Iris pigment epithelial cell (primary cell): ENCODE data around the gene HS3ST5.
"Not testable (repeated sequence)": the region's sequence is repeated elsewhere in the genome, so short reads cannot be mapped to it uniquely, and the experiment has no call there.

ENCODE experiments used
- DNase-seq: peaks from one replicate; pipeline ENCODE4 v3.0.0-alpha.2; 2011; ENCODE audit warnings: low read depth

Gene HS3ST5

DNA sequence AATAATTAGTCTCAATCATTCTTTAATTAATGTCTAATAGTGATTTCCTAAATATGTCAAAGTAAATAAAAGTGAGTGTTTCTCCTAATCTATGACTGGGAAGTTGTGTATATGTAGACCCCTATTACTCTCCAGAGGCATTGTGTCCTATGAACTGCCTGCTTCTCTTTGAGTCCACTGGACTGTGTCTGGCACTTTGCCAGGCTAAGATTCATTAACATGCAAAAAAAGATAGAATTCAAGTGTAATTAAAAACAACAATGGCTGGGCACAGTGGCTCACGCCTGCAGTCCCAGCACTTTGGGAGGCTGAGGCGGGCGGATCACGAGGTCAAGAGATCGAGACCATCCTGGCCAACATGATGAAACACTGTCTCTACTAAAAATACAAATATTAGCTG, 298.3 kb downstream of the HS3ST5 start:
- not testable (repeated sequence) for DNase-seq

DNA sequence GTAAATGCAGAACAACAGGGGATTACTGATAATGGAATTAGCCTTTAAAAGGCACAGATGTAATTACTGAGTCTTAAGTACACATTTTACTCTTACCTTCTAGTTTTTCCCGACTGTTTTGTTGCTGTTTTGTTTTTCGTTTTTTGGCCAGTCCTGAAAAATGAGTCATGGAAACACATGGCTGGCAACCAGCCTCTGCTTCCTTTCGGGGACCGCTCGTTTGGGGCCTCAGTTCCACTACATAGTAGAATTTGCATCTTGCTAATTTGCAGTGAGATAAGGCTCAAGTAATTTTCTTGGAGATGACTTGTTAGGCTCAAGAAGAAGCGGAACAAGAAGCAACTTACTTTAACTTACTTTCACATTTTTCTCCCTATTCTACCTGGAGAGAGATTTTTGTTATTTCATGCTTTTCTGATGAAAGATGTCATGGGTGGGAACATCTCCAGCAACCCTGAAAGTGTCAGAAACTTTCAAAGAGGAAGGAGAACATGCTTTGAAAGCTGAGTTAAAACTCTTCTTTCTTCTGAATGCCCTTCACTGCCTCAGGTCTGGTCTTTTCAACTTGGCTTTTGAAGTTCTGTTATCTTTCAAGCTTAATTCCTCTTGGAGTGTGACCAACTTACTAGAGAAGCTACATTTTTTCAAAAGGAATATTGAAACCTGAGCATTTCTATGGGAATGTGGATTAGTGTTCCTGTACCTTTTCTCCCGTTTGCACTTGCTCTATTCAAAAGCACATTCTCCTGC, 300.4 kb downstream of the HS3ST5 start:
- DNase-seq, result no peak

DNA sequence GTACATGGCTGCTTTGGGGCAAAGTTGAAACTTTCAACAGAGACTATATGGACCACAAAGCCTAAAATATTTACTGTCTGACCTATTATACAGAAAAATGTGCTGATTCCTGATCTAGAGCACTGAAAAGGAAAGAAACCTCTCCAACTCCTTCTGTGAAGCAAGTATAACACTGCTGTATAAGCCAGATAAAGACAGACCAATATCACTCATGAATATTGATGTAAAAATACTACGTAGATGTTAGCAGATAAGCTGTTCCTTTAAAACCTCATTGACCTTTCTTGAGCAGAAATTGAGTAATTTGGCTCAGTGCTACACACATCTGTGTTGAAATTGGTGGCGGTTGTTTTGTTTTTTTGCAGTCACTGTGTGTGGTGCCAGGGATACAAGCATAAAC, 302.0 kb downstream of the HS3ST5 start:
- DNase-seq, result peak; percentile 3

DNA sequence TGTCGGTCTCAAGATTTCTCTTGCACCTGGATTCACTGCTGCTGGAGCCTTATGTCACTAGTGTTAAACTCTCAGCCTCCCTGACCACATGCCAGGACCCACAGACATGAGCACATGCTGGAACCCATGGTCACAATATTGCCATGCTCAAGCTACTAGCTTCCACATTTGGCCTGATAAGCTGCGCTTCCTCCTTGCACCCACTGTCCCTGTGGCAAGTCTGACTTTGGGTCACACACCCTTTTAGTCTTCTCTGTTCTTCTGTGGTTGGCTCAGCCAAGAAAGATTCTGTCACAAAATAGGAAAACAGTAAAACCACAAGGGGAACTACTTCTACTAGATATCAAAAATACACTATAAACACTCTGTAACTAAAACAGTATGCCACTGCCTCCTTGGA, 303.0 kb downstream of the HS3ST5 start:
- DNase-seq, result no peak

DNA sequence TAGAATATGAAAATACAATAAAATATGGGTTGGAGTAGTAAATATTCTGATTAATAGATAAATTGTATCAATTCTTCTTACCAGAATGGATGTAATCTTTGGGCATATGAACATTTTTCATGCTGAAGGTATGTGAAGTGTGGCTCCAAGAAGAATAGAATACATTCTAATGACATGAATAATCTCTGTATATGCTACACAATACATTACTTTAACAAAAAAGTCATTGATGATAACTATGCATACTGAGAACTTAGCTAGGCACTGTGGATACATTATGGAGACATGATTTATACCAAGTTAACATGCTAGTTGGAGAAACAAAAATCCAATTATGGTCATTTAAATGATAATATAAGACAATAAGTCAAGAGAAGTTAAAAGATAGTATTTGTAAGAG, 309.2 kb downstream of the HS3ST5 start:
- no peak for DNase-seq

DNA sequence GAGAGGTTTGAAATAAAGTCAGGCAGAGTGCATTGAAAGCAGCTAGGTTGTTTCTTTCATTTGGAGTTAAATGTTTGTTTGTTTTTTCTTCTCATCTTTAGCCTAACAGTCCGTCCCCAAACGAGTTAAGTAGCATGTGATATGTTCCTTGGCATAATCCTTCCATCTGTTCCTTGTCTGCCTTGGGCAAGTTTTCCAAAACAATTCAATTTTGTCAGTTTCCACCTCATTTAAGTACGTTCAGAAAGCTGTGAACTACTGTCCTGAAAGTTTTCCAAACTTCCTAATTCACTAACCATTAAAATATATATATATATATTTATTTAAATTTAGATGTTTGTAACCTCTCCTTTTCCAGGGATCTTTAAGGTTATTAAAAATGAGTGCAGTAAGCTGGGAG, 310.1 kb downstream of the HS3ST5 start:
- DNase-seq, result no peak

DNA sequence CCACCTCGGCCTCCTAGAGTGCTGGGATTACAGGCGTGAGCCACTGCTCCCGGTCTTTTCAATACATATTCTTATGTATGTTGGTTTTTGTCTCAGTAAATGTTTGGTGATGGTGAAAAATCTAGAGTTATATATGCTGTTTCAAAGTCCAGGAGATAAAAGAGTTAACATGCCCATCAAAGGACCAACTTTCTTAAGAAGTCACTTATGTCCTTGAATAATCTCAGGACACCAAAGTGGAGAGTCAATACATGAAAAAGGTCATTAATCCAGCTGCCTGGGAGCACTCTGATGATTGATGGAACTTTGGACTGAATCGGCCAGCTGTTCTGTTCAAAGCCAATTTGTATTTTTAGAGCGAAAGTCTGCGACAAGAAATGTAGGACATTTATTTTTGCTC, 312.1 kb downstream of the HS3ST5 start:
- DNase-seq, result no peak

DNA sequence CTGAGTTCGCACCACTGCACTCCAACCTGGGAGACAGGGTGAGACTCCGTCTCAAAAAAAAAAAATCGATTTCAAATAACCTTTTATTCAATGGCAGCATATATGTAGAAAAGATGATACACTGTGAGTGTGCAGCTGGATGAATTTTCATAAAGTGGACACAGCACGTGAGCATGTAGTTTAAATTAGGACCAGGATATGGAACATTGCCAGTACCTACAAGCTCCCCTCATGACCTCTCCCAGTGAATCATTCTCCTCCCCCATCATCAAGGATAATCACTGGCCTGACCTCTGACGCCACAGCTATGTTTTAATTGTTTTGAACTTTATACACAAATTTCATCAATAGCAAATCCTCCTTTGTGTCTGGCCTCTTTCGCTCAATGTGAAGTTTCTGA, 318.1 kb downstream of the HS3ST5 start:
- DNase-seq, result no peak

DNA sequence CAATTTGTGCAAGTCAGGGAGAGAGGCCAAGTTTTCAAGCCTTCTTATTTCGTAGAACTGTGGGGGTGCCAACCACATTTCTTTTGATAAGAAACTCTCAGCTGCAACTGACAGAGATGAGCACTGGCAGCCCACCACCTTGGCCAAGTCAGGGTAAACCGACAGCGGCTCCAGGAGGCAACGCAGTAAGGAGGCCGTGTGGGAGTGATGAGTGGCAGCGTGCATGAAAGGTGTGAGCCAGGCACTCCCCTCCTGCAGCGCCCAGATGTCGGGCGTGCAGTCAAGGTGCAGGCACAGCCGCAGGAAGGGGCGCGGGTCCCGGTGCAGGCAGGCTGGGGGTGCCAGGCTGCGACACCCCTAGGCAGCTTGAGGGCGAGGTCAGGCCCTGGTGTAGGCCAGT, 322.6 kb downstream of the HS3ST5 start:
- DNase-seq, result no peak

DNA sequence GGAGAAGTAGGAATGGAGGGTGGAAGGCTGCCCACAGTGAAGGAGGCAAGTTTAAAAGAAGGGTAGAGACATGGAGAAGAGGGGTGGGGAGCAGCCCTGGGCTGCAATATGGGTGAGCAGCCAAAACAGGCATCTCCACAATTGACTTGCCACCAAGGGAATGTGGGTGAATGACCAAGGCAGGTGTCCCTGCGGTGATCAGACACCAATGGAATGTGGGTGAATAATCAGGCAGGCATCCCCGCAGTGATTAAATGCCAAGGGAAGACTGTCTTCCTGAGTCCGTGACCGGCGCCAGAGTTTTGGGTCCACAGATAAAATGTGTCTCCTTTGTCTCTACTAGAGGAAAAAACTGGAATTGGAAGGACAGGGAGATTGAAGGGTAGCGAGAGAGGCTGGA, 325.7 kb downstream of the HS3ST5 start:
- peak; percentile 11 for DNase-seq

DNA sequence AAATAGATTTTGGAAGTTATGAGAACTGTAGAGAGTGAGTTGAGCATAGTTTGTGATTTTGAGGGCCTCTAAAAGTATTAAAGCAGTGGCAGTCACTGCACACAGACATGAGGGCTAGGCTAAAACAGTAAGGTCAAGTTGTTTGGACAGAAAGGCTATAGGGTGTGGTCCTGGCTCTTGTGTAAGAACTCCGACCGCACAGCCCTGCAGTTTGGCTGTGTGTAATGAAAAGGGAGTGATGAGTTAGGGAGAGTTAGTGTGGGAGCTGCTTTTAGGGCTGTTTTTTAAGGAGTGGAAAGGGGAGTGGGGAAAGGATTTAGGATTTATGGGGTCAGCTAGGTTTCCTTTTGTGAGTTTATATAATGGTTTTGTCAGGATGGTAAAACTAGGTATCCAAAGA, 328.7 kb downstream of the HS3ST5 start:
- not testable (repeated sequence) for DNase-seq

DNA sequence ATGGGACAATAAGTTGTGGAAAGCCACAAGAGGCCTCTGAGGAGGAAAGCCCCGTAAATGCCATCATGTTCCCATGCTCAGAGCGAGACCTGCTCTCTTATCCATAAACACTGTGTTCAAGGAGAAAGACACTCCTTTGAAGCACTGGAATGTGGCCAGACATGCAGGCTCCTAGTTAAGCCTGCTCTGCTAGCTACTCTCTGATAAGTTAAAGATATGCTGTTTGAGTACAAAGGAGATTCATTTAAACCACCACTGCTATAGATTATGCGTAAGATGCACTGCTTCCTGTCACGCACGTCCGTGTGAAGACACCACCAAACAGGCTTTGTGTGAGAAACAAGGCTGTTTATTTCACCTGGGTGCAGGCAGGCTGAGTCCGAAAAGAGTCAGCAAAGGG, 331.3 kb downstream of the HS3ST5 start:
- DNase-seq, result not testable (repeated sequence)

DNA sequence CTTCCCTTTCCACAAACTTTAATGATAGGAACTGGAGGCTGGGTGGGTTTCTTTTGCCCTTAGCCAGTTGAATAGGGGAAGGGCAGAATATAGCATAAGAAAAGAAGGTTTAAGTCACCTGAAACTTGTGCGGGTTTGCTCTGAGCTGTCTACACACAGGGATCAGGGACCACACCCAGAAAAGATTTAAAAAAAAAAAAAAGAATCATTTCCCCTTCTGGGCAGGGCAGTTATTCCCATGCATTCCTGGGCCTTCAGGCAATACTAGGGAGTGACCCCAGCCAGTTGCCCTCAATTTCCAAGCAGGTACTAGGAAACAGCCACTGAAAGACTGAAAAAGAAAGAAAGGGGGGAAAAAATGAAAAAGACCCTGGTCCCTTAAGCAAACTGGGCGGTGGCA, 332.3 kb downstream of the HS3ST5 start:
- DNase-seq, result no peak

DNA sequence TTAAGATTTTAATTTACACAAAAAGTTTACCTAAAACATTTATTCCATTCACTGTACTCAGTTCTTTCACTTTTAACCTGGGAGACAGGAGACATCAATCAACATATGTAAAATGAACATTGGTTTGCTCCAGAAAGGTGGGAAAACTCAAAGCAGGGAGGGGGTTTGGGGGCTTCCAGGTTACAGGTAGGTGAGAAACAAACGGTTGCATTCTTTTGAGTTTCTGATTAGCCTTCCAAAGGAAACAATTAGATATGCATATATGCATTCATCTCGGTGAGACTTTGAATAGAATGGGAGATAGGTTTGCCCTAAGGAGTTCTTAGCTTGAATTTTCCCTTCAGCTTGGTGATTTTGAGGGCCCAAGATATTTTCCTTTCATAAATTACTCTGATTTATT, 333.6 kb downstream of the HS3ST5 start:
- no peak for DNase-seq

DNA sequence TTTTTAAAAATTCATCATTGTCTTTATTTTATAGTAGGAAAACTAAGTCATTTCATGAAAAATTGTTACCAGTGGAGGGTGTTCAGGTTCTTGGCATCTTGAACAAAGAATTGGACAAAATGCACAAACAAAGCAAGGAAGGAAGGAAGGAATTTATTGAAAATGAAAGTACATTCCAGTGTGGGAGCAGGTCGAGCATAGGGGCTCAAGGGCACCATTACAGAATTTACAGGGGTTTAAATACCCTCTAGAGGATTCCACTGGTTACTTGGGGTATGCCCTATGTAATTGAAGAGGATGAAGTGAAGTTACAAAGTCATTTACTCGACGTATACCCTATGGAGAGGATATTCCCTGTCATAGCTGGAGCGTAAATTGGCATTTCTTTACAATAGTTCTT, 334.5 kb downstream of the HS3ST5 start:
- DNase-seq, result no peak

DNA sequence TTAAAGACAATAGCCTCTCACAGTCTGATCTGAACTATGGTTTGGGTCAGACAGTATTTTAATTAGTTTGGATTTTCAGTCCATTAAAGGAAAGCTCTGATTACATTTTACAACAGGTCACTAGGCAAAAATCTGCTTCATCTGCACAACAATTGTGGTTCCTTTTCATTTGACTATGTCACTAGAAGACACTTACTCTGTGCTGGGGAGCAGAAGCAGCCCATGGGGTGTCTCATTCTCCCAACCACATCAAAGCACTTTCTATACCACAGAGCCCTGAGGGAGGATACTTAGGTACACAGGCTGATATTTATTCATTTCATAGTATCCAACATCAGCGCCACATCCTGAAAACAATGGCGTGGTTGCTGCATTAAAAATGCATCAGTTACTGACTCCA, 335.3 kb downstream of the HS3ST5 start:
- DNase-seq, result no peak
